GM19240 (cell line): ENCODE data around the gene ATP10B.

Experiments
- DNase-seq: peaks from one replicate; pipeline ENCODE4 v3.0.0; 2011; ENCODE audit warnings: low spot score; ENCODE audit not compliant: insufficient read length

Gene ATP10B

DNA sequence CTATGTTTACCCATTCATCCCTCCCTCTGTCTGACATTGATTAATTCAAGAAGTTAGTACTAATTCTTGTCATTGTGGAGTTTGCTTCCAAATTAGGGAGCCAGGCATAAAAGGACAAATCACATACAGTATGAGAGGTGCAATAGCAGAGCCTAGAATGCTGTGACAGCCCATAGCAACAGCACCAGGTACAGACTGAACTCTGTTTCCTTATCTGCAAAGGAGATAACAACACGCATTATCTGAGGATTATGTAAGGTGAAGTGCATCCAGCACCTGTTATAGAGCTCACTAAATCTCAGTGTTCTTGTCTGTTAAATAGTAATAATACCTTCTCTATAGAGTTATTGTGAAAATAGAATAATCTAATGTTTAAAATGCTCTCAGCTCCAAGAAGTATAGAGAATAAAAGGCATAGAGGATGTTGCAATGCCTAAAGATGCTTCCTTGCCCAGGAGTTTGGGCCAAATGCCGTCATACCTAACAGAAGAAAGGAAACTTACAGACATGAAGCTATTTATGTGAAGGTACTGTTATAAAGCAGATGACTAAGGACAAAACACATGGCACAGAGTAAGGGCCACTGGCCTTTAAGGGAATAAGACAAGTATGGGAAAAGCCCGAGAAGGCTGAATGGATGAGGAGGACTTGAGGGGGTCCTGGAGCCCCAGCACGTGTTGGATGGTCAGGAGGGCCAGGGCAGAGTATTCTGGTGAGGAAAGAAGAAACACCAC lies 214.5 kb downstream of the ATP10B start:
- DNase-seq = no peak

DNA sequence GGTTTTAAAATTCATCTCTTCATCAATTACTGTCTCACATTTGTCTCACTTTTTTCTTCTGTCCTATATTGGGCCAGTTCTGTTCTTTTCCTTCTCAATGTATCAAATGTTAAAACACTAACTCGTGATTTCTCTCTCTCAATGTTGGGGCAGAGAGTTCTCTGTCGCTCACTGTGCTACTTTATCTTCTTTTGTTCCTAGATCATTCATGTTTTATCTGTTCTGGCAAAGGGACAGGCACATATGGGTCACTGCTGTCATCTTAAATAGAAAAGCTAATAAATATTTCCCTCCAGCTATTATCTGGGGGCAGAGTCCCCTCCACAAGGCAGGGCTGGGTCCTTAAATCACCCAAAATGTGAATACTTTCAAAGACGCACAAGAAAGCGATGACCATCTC lies 216.3 kb downstream of the ATP10B start:
- no peak for DNase-seq

DNA sequence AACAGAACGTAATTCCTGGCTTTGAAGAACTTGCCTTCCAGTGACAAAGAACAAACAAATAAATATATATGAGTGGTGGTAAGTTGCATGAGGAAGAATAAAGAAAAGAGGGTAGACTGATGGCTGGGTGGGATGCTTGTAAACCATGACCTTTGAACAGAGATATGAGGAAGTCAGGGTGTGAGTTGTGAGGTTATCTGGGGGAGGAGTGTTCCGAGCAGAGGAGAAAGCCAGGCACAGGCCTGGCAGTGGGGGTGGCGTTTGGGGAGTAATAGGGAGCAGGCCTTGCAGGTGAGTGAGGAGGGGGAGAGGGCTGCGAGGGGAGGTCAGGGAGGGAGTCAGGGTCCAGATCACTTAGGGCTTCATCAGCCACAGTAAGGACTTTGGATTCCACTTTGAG lies 217.0 kb downstream of the ATP10B start:
- no peak for DNase-seq

DNA sequence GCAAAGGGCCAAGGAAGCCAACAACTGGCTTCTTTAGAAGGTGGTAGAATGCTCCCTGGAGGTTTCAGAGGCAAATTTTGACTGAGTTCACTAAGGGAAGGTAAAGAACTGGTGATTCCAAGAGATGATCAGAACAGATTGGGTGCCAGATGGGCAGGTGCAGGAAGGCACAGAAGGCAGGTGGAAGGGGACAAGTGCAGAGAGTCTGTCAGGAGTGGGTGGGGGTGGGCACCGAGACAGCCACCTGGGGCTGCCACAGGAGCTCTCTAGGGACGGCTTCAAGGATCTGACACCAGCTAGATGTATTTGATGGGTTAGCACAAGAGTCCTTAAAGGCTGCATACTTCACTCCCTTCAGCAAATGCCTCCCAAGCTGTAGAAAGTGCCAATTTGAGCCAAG lies 223.0 kb downstream of the ATP10B start:
- no peak for DNase-seq

DNA sequence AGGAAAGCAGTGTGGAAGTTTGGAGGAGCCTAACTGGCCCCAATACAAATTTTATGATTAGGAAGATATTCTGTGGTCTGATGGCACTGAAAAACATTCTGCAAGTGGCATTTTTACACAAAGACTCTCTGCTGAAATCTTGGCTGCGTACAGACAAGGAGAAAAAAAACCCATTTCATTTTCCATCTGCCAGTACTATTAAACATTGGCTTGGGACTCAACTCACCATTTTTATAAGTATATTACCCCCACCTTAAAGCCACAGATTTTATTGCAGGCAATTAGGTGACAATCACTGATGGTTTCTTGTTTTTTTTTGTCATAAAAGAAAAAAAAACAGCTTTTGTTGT lies 223.4 kb downstream of the ATP10B start:
- DNase-seq = no peak

DNA sequence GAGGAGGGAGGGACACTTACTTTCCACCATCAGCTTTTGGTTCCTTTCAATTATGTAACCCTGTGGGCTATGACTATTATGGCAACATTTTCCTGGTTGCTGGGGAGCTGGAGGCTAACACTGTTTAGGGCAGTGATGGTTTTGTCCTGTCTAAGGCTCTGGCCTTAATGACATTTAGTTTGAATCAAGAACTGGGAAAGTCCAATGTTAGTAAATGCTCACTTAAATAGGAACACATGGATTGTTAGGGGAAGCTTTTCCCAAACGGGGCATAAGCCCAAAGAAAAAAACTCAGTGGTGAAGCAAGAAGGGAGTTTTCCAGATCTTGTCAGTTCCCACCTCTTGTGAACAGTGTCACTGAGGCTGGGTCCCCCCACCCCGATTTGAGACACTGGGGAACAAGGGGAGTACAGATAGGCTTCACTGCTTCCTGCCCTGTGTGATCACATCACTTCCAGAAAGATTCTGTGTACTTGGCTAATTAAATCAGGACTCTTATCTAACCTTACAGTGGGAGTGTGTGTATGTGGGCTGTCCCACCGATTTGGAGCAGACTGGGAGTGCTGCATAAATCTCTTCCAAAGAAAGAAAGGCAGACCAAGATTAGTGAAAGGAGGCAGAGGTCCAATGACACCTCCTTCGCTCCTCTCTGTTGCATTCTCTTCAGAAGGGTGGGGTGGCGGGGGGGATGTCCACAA lies 223.9 kb downstream of the ATP10B start:
- no peak for DNase-seq

DNA sequence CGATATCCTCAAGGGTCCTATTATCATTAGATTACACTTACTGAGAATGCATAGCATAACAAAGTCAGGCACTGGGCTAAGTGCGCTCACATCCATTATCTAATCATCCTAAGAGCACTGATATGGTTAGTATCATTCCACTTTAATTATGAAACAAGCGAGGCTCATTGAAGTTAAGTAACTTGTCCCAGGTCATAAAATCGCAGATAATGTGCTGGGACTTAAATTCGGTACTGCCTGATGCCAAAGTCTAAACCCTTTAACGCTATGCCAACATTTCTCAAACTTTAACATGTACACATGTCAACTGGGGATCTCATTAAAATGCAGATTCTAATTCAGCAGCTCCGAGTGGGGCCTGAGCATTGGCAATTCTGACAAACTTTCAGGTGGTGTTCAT lies 225.7 kb downstream of the ATP10B start:
- DNase-seq = no peak

DNA sequence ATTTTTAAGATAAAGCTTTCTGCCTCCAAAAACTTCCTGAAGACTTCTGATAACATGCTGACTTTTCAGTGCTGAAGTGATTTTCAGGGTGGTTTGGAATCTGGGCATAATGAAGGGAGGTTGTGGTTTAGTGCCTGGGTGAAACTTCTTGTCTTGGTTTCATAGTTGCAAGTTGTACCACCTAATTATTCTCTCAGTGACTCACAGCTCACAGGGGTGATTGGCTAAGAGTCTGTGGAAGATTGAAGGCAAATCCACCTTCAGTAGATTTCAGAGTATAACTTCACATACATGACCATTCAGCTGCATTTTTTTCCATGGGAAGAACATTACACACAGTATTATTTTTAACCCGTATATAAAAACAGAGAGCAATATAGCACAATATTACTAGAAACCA lies 230.5 kb downstream of the ATP10B start:
- DNase-seq = no peak

DNA sequence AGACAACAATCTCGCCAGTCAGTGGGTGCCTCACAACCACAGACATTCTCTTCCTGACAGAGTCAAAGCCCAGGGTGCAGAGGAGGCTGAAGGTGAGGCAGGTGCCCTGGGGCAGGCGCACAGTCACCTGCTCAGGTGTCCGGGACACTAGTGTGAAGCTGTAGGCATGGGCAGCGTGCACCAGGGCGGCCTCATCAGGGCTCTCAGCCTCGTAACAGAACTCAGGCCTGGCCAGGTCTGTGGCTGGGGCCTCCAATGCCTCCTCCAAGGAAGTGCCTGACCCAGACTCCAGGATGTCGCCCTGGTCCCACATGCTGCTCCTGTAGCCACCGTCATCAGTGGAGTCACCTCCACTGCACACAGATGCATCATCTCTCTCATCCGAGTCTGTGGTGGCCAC lies 231.6 kb downstream of the ATP10B start:
- DNase-seq = no peak

DNA sequence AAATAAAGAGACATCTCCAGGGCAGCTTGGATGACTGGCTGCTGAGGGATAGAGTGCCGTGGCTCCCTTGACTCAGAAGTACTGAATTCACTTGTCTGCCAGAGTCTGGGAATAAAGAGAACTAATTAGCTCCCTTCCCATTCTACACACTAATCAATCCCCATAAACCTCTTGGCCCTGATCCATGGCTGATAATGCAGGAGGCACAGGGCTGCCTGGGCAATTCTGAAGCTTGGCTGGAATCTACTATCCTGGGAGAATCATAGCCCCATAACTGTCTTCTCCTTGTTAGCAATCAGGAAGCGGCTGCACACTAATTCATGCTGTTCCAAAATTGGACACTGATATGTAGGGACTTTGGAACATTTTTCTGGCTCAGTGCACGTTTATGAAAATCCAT lies 232.6 kb downstream of the ATP10B start:
- no peak for DNase-seq

DNA sequence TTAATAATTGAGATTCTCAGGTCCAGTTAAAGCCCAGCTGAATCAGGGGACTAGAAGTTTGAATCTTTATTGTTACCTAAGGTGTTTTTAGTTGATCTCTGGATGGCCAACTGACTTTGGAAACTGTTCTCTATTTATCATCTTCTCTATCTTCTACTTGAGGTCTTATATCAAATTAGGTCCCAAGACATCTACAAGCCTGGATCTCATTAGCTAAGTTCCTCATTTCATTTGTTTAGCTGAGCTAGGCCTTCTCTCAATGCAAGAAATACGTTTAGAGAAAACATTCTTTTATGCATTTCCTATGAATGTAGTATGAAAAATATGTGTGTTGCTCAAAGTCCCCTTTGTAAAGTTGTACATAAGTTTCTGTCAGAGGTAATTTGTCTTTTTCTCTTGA lies 233.7 kb downstream of the ATP10B start:
- DNase-seq = no peak

DNA sequence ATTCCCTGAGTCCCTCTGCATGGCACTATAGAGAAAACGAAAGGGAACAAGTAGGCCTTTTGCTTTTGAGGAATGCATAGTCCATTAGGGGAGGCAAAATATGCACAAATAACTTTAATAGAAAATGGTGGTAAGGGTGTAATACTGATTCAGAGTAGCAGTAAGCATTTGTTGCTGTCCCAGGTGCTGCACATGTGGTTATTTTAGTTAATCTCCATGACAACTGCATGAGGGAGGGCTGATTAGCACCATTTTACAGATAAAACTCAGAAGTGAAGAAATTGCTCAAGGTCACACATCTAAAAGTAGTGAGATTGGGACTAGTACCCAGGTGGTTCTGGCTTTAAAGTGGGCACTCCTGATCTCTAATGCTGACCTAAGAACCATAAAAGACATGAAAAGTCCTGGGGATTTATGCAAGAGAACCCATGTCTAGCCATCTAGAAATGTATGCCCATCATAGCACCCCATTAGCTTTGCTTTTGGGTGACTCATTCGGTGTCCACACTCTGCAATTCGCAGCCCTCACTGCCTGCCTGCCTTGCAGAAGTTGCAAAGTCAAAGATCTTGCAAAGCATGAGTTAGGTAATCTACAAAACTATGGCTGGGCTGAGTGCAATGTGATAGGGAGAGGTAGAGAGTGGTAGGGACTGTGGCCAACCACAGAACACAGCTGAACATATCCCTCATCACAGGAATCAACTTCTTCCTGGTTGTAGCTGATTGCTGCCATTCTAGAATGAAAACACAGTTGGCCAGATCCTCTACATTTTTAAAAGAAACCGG lies 235.1 kb downstream of the ATP10B start:
- no peak for DNase-seq

DNA sequence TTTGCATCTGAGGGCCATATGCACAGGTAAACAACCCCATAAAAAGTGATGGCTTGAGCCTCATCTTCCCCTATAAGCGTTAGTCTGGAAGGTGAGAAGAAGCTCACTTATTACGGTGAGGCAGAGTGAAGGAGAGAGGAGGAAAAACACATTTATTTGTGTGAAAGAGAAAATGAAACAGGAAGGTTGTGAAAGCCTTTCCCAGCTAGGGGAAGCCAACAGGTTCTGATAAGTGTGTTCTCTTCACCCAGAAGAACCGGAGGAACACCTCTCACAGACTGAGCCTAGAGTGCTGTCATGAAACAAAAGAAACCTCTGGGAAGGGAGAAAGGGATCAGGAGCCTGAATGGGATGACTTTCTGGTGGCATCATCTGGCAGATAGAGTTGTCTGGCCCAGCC lies 237.9 kb downstream of the ATP10B start:
- no peak for DNase-seq

DNA sequence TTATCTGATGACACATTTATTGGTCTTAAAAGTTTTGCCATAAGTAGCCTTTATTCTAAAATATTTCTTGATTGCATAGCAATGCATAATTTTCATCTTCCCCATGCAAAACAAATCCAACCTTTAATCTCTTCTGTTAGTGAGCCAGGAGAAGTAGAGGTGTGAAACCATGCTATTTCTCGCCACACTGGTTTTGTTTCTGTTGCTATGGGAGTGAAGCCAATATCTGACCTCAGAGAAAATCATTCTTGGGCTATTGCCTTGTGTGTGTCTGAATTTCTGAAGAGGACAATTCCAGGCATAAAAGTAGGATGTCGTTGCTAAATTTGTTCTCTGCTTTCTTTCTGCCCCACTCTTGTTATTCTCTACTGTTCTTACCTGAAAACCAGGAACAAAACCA lies 246.7 kb downstream of the ATP10B start:
- no peak for DNase-seq

DNA sequence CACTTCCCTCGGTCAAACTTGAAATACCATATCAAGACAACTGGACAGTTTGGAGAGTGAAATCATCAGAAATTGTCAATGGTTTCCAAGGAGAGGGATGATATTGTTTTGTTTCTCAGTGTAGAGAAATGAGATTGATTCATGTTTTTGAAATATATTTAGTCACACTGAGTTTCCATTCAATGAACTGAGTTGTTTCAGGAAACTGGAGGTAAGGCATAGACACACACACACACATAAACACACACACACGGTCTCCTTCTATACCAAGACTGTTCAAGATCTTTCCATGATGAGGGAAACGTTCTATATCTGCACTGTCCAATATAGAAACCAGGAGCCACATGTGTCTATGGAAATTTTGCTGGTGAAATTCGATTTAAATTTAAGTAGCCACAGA lies 247.5 kb downstream of the ATP10B start:
- no peak for DNase-seq

DNA sequence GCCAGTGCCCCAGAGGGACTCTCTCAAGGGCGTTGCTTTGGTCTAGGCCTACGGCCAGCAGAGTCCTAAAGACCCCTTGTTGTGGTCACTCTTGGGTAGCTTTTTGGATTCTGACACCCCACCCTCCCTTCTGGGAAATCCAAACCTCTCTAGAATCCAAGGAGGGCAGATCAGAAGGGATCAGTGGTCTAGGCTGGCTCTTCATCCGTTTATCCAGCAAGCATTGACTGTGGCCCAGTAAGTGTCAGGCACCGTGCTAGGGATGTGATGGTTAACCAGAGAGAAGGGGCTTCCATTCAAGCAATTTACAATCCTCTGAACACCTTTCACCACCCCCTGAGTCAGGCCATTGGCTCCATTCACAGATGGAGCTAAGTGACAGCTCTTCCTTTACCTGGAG lies 249.3 kb downstream of the ATP10B start:
- no peak for DNase-seq

DNA sequence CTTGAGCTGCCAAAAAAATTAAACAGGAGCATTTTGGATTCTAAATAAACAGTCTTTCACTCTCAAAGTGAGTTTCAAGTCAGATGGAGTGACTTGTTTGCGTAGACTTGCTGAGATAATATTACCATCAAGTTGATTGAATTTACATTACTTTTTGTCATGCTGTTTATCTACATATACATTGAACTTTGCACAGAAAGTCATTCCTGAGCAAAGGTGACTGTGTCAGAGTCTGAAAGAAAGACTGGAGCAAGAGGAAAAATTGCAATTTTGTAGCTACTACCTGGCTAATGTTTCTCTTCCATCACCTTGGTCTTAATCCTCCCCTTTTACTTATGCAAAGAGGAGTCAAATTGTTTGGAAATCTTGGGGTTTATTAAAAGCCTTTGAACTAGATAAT lies 251.0 kb downstream of the ATP10B start:
- DNase-seq = no peak

DNA sequence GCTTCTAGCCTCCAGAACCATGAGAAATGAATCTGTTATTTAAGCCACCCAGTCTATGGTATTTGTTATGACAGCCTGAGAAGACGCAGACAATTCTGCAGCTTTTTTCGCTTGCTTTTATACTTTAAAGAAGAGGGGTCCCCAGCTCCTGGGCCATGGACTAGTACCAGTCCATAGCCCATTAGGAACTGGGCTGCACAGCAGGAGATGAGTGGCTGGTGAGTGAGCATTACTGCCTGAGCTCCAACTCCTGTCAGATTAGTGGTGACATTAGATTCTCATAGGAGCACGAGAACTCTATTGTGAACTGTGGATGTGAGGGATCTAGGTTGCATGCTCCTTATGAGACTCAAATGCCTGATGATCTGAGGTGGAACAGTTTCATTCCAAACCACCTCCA lies 278.7 kb downstream of the ATP10B start:
- no peak for DNase-seq

DNA sequence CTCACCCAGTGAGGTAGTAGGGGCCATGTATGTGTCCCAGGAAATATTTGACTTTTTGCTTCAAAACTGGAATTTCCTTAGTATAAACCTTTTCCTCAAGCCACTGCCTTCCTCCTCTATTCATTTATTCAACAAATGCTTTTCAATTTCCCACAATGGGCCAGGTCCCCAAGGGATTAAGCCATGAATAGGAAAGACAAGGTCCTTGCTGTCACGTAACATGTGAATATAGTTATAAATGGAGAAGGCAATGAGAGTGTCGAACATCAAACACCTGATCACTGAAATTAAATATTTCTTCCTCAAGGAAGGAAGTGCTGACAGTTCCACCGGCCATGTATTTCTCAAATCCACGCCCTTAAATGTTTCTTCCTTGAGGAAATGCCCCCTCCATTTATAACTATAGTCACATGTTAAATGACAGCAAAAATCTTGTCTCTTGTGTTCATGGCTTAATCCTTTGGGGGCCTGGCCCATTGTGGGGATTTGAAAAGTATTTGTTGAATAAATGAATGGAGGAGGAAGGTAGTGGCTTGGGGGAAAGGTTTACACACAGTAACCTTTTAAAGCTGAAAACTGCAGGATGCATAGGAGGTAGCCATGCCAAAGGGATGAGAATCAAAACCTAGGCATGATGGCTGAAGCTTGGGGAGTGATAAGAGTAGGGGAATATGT lies 284.8 kb downstream of the ATP10B start:
- no peak for DNase-seq

DNA sequence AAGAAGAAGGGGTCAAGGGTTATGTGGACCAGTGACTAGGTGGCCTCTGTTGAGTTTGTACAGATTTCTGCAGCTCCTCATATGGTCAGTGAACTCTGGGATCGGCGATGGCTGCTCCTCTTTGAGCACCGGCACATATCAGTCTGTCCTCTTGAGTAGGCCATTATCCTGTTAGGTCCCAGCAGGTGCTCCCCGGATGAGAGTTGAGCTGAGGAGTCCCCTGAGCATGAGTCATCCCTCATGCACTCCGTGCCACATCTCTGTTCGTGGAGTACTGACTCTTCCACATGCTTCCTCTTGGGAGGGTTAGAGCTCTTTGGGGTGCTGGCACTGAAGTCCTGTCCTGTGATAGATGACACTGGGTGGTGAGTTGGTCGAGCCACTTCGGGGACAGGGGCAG lies 286.6 kb downstream of the ATP10B start:
- no peak for DNase-seq

DNA sequence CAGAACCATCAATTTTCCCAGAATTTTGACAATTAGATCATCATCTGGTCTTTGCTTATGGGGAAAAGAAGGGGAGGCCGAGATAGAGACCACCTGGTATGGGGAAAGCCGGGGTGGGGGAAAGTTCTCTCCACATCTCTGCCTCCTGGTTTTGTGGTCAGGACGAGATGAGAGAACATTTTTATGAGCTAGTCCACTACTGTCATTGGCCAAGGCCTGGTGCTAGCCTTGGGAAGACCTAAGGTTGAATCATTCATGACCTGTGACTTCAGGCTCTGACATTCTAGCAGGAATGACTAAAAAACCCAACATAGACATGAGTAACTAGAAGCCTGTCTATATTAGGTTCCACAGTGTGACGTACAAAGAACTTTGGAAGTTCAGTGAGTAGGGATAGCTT lies 295.2 kb downstream of the ATP10B start:
- no peak for DNase-seq

DNA sequence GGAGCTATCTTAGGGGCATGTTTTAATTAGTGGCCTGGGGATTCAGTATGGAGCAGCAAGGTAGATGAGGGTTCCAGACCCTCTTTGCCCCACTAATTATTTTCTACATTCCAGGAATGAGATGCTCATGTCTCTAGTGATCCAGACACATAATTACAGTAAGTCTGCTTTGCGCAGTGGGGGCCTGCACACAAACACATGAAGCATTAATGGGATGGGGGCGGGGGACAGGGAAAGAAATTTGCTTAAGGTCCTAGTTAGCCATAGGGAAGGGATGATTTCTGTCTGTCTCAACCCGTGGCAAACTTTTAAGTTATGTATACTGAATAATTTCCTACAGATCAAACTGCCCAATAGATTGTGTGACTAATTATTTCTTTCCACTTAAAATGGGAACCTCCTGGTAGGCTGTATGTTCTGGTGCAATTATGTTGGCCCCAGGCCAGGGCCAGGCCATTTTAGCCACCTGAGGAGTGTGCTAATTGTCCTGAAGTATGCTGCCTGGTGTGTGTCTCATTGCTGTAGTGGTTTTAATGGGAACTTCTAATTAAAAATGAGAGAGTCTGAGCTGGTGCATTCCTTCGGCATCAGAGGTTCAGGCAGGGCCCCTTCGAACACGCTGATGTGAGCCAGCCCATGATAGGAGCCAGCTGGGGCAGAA lies 295.9 kb downstream of the ATP10B start:
- no peak for DNase-seq
